Panc1 (cell line): ENCODE measurements around the gene IFI6.

Experiments used
- POLR2AphosphoS5 ChIP-seq: IDR thresholded peaks from 2 replicates; pipeline ENCODE4 v1.6.1; 2012; ENCODE audit warnings: mild to moderate bottlenecking, low read depth, low read length, moderate library complexity
- REST ChIP-seq, 2 experiments: IDR thresholded peaks; 2 replicates each; pipeline ENCODE4 v1.6.1; 2011 to 2012; ENCODE audit warnings: low read depth in 2 of 2, control low read depth in 1 of 2, low read length in 1 of 2, mild to moderate bottlenecking in 1 of 2, moderate library complexity in 1 of 2; ENCODE audit not compliant: insufficient read depth in 1 of 2
- SIN3A ChIP-seq: IDR thresholded peaks from 2 replicates; pipeline ENCODE4 v1.6.1; 2012; ENCODE audit warnings: low read depth, mild to moderate bottlenecking, low read length, moderate library complexity, borderline replicate concordance; ENCODE audit not compliant: insufficient read depth
- TF ChIP-seq, protein P1 (sequence below): fragments of 450-650 bp; IDR thresholded peaks from 2 replicates; pipeline ENCODE4 v1.5.1; 2017; ENCODE audit warnings: mild to moderate bottlenecking

DNA sequence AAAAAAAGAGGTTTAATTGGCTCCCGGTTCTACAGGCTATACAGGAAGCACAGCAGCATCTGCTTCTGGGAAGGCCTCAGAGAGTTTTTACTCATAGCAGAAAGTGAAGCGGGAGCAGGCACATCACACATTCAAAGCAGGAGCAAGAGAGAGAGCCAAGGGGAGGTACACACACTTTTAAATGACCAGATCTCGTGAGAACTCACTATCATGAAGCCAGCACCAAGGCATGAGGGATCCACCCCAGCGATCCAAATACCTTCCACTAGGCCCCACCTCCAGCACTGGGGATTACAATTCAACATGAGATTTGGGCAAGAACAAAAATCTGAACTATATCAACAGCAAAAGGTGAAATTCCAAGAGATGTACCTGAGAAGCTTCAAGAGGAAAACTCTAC lies 33.0 kb upstream of the IFI6 start:
- TF ChIP-seq, protein P1, sequence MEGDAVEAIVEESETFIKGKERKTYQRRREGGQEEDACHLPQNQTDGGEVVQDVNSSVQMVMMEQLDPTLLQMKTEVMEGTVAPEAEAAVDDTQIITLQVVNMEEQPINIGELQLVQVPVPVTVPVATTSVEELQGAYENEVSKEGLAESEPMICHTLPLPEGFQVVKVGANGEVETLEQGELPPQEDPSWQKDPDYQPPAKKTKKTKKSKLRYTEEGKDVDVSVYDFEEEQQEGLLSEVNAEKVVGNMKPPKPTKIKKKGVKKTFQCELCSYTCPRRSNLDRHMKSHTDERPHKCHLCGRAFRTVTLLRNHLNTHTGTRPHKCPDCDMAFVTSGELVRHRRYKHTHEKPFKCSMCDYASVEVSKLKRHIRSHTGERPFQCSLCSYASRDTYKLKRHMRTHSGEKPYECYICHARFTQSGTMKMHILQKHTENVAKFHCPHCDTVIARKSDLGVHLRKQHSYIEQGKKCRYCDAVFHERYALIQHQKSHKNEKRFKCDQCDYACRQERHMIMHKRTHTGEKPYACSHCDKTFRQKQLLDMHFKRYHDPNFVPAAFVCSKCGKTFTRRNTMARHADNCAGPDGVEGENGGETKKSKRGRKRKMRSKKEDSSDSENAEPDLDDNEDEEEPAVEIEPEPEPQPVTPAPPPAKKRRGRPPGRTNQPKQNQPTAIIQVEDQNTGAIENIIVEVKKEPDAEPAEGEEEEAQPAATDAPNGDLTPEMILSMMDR = no peak
- no peak for TF ChIP-seq REST (IDR thresholded peaks at IDR 0.05; ENCODE audit: insufficient read depth in 1 of 2, low read depth in 2 of 2, low read length in 1 of 2)
- TF ChIP-seq SIN3A = no peak
- TF ChIP-seq POLR2AphosphoS5 = no peak
